ENCODE results near the gene TRIM17. TPM values are rescaled to one million over a fixed set of nuclear protein-coding genes. Genes with fewer than 3 reads are reported as not detected.

The TRIM17 gene
- total and polyA plus RNA-seq, 2 experiments from 2014 or later, result 0.86 to 1.1 TPM

GRCh38 chr1:228414511-228415211 lies 2.0 kb downstream of the TRIM17 start:
- peaks cover 17% of the 10 kb centered on the region; the same call in 1 of the 2 replicates for H3K4me1 ChIP-seq (ENCODE audit: insufficient read depth)
- H3K4me2 ChIP-seq, result no peak overlapping the region
- no peak for DNase-seq (ENCODE audit: low spot score)
- 0 out of 2 replicates have a peak, but pooled peaks cover 8% of the 10 kb centered on the region for H3F3A ChIP-seq (replicated peaks; ENCODE audit: low read depth)
- no peaks in the 10 kb centered on the region for H3K79me2 ChIP-seq (replicated peaks; ENCODE audit: insufficient read depth)
- no peak for TF ChIP-seq ZNF462 (CRISPR knock-in tag; IDR thresholded peaks at IDR 0.05)
- no peak for TF ChIP-seq EZH2 (IDR thresholded peaks at IDR 0.05; ENCODE audit: low read depth, unreplicated experiment)
- TF ChIP-seq NANOG (IDR thresholded peaks at IDR 0.05; ENCODE audit: borderline replicate concordance), result no peak
- no peak for TF ChIP-seq ZNF114 (CRISPR knock-in tag; IDR thresholded peaks at IDR 0.05)
- no peak for TF ChIP-seq ZNF331 (CRISPR knock-in tag; IDR thresholded peaks at IDR 0.05; ENCODE audit: low read depth)
- TF ChIP-seq EZH2phosphoT487 (IDR thresholded peaks at IDR 0.05; ENCODE audit: unreplicated experiment), result no peak
- TF ChIP-seq REST (IDR thresholded peaks at IDR 0.05; ENCODE audit: unreplicated experiment), result no peak
- no peak for TF ChIP-seq JUNB (IDR thresholded peaks at IDR 0.05; ENCODE audit: unreplicated experiment)
- TF ChIP-seq ETS1 (IDR thresholded peaks at IDR 0.05), result no peak
- no peak for TF ChIP-seq CREB1 (CRISPR knock-in tag; IDR thresholded peaks at IDR 0.05; ENCODE audit: low read depth)
- no peak for TF ChIP-seq CTCF (conservative IDR thresholded peaks at IDR 0.05; ENCODE audit: low read depth in 2 of 2)
- no peak overlapping the region for H3K4me3 Mint-ChIP-seq
- no peaks in the 10 kb centered on the region for H3K9me2 ChIP-seq (ENCODE audit: insufficient read depth)
- peaks cover 4% of the 10 kb centered on the region for H4K20me1 ChIP-seq (replicated peaks; ENCODE audit: insufficient read depth)
- no peak overlapping the region for H3K4me3 ChIP-seq
- no peaks in the 10 kb centered on the region for H3K36me3 ChIP-seq (ENCODE audit: insufficient read depth)
- H3K4me1 Mint-ChIP-seq, result peaks cover 21% of the 10 kb centered on the region; the same call in 2 of the 3 replicates
- no peak for ATAC-seq
- H3K27ac Mint-ChIP-seq, result no peak overlapping the region
- H3K27ac ChIP-seq (ENCODE audit: low read depth), result no peak overlapping the region
- H3K9me3 Mint-ChIP-seq, result no peaks in the 10 kb centered on the region
- H3K27me3 ChIP-seq (ENCODE audit: insufficient read depth), result peaks cover 63% of the 10 kb centered on the region
- H3K36me3 Mint-ChIP-seq (ENCODE audit: low read depth), result no peaks in the 10 kb centered on the region; the same call in 2 of the 3 replicates
- peaks cover 48% of the 10 kb centered on the region for H3K27me3 Mint-ChIP-seq (ENCODE audit: insufficient read depth, low read depth, poor library complexity)
- no peak overlapping the region for H2AFZ ChIP-seq
